ENCODE results near the gene PTX4. TPM values are rescaled to one million over a fixed set of nuclear protein-coding genes. Genes with fewer than 3 reads are reported as not detected.

The PTX4 gene
- total RNA-seq, 1 donor from 2014 or later = not detected

Other genes with a start within 250 kb of the PTX4 start
- gene TPSAB1, start 248.2 kb downstream of the PTX4 start, total RNA-seq = not detected in 2 replicates
- gene TPSD1, start 232.9 kb downstream of the PTX4 start, total RNA-seq = not detected in 2 replicates
- gene UBE2I, start 179.3 kb downstream of the PTX4 start, total RNA-seq = 211 and 212 TPM in 2 replicates
- gene BAIAP3, start 155.3 kb downstream of the PTX4 start, total RNA-seq = 17.5 and 18.2 TPM in 2 replicates
- 52.6 and 56.8 TPM in 2 replicates for gene TSR3, start 137.1 kb downstream of the PTX4 start, total RNA-seq
- gene GNPTG, start 137.0 kb downstream of the PTX4 start, total RNA-seq = 49.7 and 51.7 TPM in 2 replicates
- gene UNKL, start 74.2 kb downstream of the PTX4 start, total RNA-seq = 31.5 and 33.1 TPM in 2 replicates
- 10.8 and 11.3 TPM in 2 replicates for gene UQCC4, start 68.2 kb downstream of the PTX4 start, total RNA-seq
- gene PERCC1, start 57.9 kb downstream of the PTX4 start, total RNA-seq = 7.1 and 7.6 TPM in 2 replicates
- gene CCDC154, start 44.4 kb downstream of the PTX4 start, total RNA-seq = 4.8 and 5.7 TPM in 2 replicates
- 85.3 and 89.4 TPM in 2 replicates for gene CLCN7, start 13.9 kb downstream of the PTX4 start, total RNA-seq
- 73.4 and 77.2 TPM in 2 replicates for gene TELO2, start 4.4 kb upstream of the PTX4 start, total RNA-seq
- not detected in 2 replicates for gene TMEM204, start 44.7 kb upstream of the PTX4 start, total RNA-seq
- gene IFT140, start 123.1 kb upstream of the PTX4 start, total RNA-seq = 75.2 and 85.3 TPM in 2 replicates
- 58.3 and 61.3 TPM in 2 replicates for gene CRAMP1, start 123.4 kb upstream of the PTX4 start, total RNA-seq
- 141 and 146 TPM in 2 replicates for gene JPT2, start 189.3 kb upstream of the PTX4 start, total RNA-seq
- 153 and 157 TPM in 2 replicates for gene MAPK8IP3, start 217.3 kb upstream of the PTX4 start, total RNA-seq

Measured in progenitor cell of endocrine pancreas (in vitro differentiated cells).